Uterus (tissue), 4 donors: ENCODE measurements around the gene PDE4B. TPM values are rescaled to one million over a fixed set of nuclear protein-coding genes. Genes with fewer than 3 reads are reported as not detected.

Source experiments
- DNase-seq, 2 donors: peaks; one replicate each; pipeline ENCODE4 v3.0.0-alpha.2; 2019 to 2020
- H3K27ac ChIP-seq, 2 donors: fragments of 200-600 bp; sonication (generic); 1 replicate in 1 of 2; 2 replicates in 1 of 2; pipeline ENCODE4 v1.5.1; 2016 to 2018
- H3K27me3 ChIP-seq, 2 donors: fragments of 200-600 bp; sonication (generic); one replicate each; pipeline ENCODE4 v1.5.1; 2018 to 2019; ENCODE audit warnings: control low read depth in 1 of 2
- H3K36me3 ChIP-seq, 2 donors: fragments of 200-600 bp; sonication (generic); one replicate each; pipeline ENCODE4 v1.5.1; 2019; ENCODE audit warnings: control low read depth in 1 of 2
- H3K4me1 ChIP-seq, 2 donors: fragments of 200-600 bp; sonication (generic); one replicate each; pipeline ENCODE4 v1.5.1; 2018 to 2019; ENCODE audit warnings: control low read depth in 1 of 2
- H3K4me3 ChIP-seq, 2 donors: fragments of 200-600 bp; sonication (generic); 1 replicate in 1 of 2; 2 replicates in 1 of 2; pipeline ENCODE4 v1.5.1; 2018 to 2019; ENCODE audit warnings: mild to moderate bottlenecking in 1 of 2
- H3K9me3 ChIP-seq, 2 donors: fragments of 200-600 bp; sonication (generic); one replicate each; pipeline ENCODE4 v1.5.1; 2019; ENCODE audit warnings: control low read depth in 1 of 2
- CTCF ChIP-seq, 4 experiments: fragments of 200-600 bp in 2 of 4; fragments of 450-650 bp in 2 of 4; sonication (generic) in 2 of 4; IDR thresholded peaks; one replicate each; pipeline ENCODE4 v1.5.1; 2016 to 2019; ENCODE audit warnings: antibody characterized with exemption in 4 of 4, mild to moderate bottlenecking in 2 of 4, moderate library complexity in 1 of 4
- POLR2A ChIP-seq, 2 donors: fragments of 450-650 bp; IDR thresholded peaks; one replicate each; pipeline ENCODE4 v1.6.1; 2016; ENCODE audit warnings: antibody characterized with exemption in 2 of 2, mild to moderate bottlenecking in 1 of 2, moderate library complexity in 1 of 2
- intact Hi-C: fragments of 100-400 bp; cut with DNase I; formaldehyde crosslinking; loops from one replicate; pipeline ENCODE4 v1.15.1; 2023; ENCODE audit warnings: low total_unique reads
- total RNA-seq, 4 donors: library from RNA; depleted of rRNA in 3 of 4; stranded (reverse); fragments of >200 nt in 3 of 4; gene quantifications; one replicate each; pipeline versions ENCODE4 v1.1.0 to v1.2.4, GENCODE V29; 2014 to 2023
- donor health status: DM: yes; HTN: yes; CAD: no.

PDE4B gene
- total RNA-seq, 4 donors from 2014 or later, result 6.9 to 22.9 (median 17.8) TPM

- intact Hi-C loops, result no loop called here
- no peak for DNase-seq
- Histone ChIP-seq H3K27ac (no peak overlapping the region), H3K9me3 (no peaks in the 10 kb centered on the region), H3K27me3 (no peaks in the 10 kb centered on the region), H3K4me1 (no peaks in the 10 kb centered on the region), H3K4me3 (no peak overlapping the region), H3K36me3 (no peaks in the 10 kb centered on the region)
- no peak for TF ChIP-seq POLR2A (IDR thresholded peaks at IDR 0.05)
Observed at GRCh38 chr1:66069976-66070876, 277.5 kb downstream of the PDE4B start.

GRCh38 chr1:66073388-66073787 lies 280.7 kb downstream of the PDE4B start:
- H3K9me3 ChIP-seq, result no peaks in the 10 kb centered on the region
- H3K27me3 ChIP-seq, result no peaks in the 10 kb centered on the region
- H3K4me3 ChIP-seq, result no peak overlapping the region
- intact Hi-C loops, result no loop called here
- no peaks in the 10 kb centered on the region for H3K4me1 ChIP-seq
- TF ChIP-seq POLR2A (IDR thresholded peaks at IDR 0.05), result no peak
- no peak for TF ChIP-seq CTCF (IDR thresholded peaks at IDR 0.05)
- no peaks in the 10 kb centered on the region for H3K36me3 ChIP-seq
- DNase-seq, result no peak
- no peak overlapping the region for H3K27ac ChIP-seq

GRCh38 chr1:66074147-66074546 lies 281.5 kb downstream of the PDE4B start:
- DNase-seq, result no peak
- Histone ChIP-seq H3K27ac (no peak overlapping the region), H3K27me3 (no peaks in the 10 kb centered on the region), H3K4me1 (no peaks in the 10 kb centered on the region), H3K36me3 (no peaks in the 10 kb centered on the region), H3K4me3 (no peak overlapping the region), H3K9me3 (no peaks in the 10 kb centered on the region)
- no peak for TF ChIP-seq CTCF (IDR thresholded peaks at IDR 0.05)
- TF ChIP-seq POLR2A (IDR thresholded peaks at IDR 0.05), result no peak
- intact Hi-C loops, result no loop called here

GRCh38 chr1:66078412-66078811 lies 285.7 kb downstream of the PDE4B start:
- TF ChIP-seq POLR2A (IDR thresholded peaks at IDR 0.05), result no peak
- no peak for TF ChIP-seq CTCF (IDR thresholded peaks at IDR 0.05)
- Histone ChIP-seq H3K27ac (no peak overlapping the region), H3K4me1 (no peaks in the 10 kb centered on the region), H3K4me3 (no peak overlapping the region), H3K9me3 (no peaks in the 10 kb centered on the region), H3K36me3 (no peaks in the 10 kb centered on the region), H3K27me3 (no peaks in the 10 kb centered on the region)
- no peak for DNase-seq
- intact Hi-C loops, result no loop called here

GRCh38 chr1:66083003-66083402 lies 290.3 kb downstream of the PDE4B start:
- H3K9me3 ChIP-seq, result no peaks in the 10 kb centered on the region

More at GRCh38 chr1:66083003-66083402, 290.3 kb downstream of the PDE4B start:
- no peak for DNase-seq
- TF ChIP-seq POLR2A (IDR thresholded peaks at IDR 0.05), result no peak
- TF ChIP-seq CTCF (IDR thresholded peaks at IDR 0.05), result no peak
- intact Hi-C loops, result no loop called here
- H3K36me3 ChIP-seq, result no peaks in the 10 kb centered on the region
- no peaks in the 10 kb centered on the region for H3K4me1 ChIP-seq
- H3K27me3 ChIP-seq, result no peaks in the 10 kb centered on the region
- H3K4me3 ChIP-seq, result no peak overlapping the region
- no peak overlapping the region for H3K27ac ChIP-seq
